NCI-H82 (cell line): Measurements from ENCODE around the gene FAXC.
"Not testable (repeated sequence)": the region's sequence is repeated elsewhere in the genome, so short reads cannot be mapped to it uniquely, and the experiment has no call there.

Source experiments
- DNase-seq: peaks from one replicate; lab custom pipeline; 2025; lab: John Stamatoyannopoulos, UW

Gene FAXC

DNA sequence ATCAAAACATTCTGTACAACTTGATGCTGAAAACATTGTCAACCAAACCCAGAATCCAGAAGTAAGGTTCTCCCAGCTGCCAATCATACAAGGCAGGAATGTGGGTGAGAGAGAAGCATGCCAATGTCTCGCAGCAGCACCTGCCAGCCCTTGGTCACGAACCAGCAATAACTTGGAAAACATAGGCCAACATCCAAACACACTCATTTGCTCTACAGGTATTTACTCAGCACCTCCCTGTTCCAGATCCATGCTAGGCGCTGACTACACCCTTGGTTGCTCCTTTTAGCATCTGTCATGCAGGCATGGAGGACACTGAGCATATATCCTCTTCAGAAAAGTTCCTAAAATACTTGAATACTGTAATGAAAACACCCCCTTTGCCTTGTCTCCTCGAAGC is 63.6 kb downstream of the FAXC start:
- DNase-seq, result no peak

- DNase-seq, result peak; percentile 20
Observed at GRCh38 chr6:99282479-99283062, 66.9 kb downstream of the FAXC start.

- DNase-seq, result no peak
Observed at GRCh38 chr6:99276747-99277146, 72.7 kb downstream of the FAXC start.

DNA sequence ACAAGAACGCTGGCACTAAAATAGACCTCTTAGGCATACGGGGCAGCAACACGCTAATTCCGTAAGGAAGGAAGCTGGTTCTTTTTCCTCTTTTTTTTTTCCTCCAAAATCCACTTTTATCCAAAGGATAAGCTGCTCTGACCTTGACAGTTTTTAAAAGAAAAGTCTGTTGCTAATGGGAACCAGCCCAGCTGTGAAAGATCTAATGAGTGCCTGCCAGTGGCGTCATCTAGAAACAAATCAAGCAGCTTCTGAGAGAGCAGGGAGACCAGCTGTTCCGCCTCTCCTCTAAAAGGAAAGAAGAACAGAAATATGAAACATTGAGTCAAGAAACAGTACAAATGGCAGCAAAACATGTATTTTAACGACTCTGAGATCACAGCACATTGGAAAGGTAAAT is 78.6 kb downstream of the FAXC start:
- no peak for DNase-seq

DNA sequence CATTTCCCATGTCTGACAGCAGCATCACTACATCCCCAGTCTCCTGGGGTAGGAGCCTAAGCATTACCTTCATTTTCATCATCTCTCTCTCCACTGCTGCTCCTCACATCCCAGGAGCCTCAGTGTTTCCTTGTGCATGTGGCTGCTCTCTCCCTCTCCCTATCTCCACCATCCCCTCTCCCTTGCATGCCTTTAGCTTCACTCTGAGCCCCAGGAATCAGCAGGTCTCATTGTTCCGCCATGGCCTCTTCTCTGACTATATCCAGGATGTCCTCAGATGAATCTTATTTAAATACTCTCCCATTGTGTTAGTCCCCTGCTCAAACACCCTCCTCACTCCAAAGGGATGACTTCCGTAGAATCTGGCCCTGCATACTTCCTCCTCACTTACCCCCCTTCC is 79.4 kb downstream of the FAXC start:
- no peak for DNase-seq

GRCh38 chr6:99269207-99269606 is 80.3 kb downstream of the FAXC start:
- no peak for DNase-seq

- DNase-seq, result not testable (repeated sequence)
Observed at GRCh38 chr6:99266996-99267395, 82.5 kb downstream of the FAXC start.

DNA sequence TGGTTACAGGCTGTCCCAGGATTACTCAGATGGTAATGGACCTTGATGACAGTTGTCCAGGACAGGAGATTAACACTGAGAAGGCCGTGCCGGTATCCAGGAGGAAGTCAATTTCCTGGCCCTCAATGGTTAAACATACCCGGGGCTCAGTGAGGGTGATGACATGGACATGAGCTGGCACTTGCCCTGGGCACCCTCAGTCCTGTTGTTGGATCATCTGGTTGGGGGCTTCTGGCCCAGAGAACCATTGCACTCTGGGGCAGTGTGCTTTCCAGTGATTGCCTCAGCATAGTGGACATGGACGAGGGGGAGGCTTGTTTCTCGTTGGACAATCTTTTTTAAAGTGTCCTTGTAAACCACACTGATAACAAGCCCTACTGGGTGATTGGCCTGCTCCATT is 84.0 kb downstream of the FAXC start:
- DNase-seq, result not testable (repeated sequence)

- no peak for DNase-seq
Observed at GRCh38 chr6:99254616-99255550, 94.6 kb downstream of the FAXC start.

- no peak for DNase-seq
Observed at GRCh38 chr6:99253271-99253670, 96.2 kb downstream of the FAXC start.

GRCh38 chr6:99252421-99252820 is 97.1 kb downstream of the FAXC start:
- no peak for DNase-seq

DNA sequence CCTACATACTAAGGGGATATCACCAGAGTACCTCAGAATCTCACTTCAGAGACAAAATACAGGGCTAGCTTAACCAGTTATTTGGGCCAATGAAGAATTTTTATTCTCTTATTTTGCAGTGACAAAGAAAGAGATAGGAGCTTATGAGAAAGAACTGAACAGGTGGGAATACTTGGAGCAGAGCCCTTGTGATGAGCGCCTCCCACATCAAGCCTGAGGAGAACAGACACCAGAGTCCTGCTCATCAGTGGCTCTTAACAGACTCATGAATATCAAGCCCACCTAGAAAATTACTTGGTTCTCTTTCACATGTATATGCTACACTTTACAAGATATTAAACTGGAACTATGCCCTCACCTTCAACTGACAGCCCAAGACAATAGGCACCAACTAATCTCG is 99.0 kb downstream of the FAXC start:
- DNase-seq, result no peak

DNA sequence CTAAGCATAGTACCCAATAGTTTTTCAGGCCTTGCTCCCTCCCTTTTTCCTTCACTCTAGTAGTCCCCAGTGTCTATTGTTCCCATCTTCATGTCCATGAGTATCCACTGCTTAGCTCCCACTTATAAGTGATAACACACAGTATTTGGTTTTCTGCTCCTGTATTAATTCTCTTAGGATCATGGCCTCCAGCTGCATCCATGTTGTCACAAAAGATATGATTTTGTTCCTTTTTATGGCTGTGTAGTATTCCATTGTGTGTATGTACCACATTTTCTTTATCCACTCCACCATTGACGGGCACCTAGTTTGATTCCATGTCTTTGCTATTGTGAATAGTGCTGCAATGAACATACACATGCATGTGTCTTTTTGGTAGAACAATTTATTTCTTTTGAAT is 102.9 kb downstream of the FAXC start:
- DNase-seq, result no peak

DNA sequence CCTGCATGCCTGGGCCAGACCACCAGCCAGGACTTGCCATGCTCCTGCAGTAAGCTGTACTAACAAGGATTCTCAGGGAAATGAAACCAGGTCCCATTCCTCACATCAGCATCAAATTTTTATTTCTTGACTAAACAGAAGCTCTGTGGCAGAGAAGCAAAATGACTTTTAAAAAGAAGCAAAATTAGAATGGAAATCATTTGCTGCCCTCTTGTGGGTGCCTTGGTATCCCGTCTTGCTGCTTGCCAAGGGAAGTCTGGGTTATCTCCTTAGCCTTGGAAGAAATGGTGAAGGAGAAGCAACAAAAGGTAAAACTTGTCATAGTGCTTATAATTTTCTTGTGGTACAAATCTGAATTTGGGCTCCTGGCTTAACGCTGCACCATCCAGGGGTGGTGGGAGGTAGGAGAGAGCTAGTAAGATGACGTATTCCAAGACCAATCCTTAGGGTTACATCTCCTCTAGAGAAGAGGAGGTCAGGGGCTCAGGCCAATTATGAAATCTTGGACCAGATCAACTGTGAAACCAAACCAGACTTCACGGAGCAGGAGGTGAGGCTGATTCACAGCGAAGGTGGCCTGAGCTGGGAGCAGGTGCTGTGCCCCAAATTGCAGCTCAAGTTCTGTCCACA is 107.5 kb downstream of the FAXC start:
- DNase-seq, result peak; percentile 59

GRCh38 chr6:99236010-99236409 is 113.5 kb downstream of the FAXC start:
- DNase-seq, result no peak

GRCh38 chr6:99233219-99233618 is 116.3 kb downstream of the FAXC start:
- no peak for DNase-seq

GRCh38 chr6:99232056-99232455 is 117.4 kb downstream of the FAXC start:
- DNase-seq, result no peak

DNA sequence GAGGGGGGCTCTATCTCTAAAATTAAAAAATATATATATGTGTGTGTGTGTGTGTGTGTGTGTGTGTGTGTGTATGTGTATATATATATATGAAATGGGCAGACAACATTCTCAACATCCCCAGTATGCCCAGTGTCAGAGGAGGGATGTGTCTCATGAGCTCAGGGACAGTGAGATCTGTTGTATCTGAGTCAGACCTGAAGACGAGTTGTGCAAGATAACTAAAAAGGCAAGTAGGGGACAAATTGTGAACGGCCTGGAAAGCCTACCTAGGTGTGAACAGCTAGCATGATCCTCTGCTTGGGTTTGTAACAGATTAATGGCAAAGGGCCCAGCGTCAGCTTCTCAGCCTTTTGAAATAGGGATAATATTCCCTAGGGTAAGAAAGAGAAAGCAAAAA is 124.3 kb downstream of the FAXC start:
- no peak for DNase-seq
